Measurements from ENCODE around the gene KCNG1.

DNA sequence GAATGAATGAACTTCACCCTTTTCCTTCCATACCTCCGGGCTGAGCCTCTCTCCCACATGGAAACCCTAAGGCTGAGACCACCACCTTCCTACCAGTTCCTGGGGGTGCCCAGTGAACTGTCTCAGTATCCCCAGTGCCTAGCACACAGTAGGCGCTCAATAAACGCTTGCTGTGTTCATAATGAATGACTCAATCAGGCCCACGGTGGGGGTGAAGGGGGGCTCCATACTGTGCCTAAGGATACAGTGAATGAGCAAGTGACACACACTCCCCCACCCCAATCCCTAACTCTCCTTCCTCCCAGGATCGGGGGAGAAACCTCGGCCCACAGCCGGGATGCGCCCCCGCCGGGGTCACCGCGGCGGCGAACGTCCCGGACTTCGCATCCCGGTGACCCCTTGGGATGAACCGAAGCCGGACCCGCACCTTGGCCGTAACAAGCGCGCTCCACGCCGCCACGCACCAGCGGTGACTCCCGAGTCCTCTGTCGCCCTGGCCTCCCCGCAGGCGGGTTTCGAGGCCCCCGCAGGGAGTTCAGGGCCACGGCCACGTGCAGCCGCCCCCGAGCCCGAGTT lies 592 bp downstream of the KCNG1 start:
- TF ChIP-seq, protein P1, sequence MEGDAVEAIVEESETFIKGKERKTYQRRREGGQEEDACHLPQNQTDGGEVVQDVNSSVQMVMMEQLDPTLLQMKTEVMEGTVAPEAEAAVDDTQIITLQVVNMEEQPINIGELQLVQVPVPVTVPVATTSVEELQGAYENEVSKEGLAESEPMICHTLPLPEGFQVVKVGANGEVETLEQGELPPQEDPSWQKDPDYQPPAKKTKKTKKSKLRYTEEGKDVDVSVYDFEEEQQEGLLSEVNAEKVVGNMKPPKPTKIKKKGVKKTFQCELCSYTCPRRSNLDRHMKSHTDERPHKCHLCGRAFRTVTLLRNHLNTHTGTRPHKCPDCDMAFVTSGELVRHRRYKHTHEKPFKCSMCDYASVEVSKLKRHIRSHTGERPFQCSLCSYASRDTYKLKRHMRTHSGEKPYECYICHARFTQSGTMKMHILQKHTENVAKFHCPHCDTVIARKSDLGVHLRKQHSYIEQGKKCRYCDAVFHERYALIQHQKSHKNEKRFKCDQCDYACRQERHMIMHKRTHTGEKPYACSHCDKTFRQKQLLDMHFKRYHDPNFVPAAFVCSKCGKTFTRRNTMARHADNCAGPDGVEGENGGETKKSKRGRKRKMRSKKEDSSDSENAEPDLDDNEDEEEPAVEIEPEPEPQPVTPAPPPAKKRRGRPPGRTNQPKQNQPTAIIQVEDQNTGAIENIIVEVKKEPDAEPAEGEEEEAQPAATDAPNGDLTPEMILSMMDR (IDR thresholded peaks at IDR 0.05; ENCODE audit: poor library complexity, severe bottlenecking) = no peak
- TF ChIP-seq POLR2AphosphoS5 (IDR thresholded peaks at IDR 0.05) (no peak), SMC3 (conservative IDR thresholded peaks at IDR 0.05; ENCODE audit: poor library complexity) (no peak), EZH2 (IDR thresholded peaks at IDR 0.05; ENCODE audit: borderline replicate concordance, insufficient read depth, low read length, poor library complexity, severe bottlenecking) (no peak)
- TF ChIP-seq, protein P2, sequence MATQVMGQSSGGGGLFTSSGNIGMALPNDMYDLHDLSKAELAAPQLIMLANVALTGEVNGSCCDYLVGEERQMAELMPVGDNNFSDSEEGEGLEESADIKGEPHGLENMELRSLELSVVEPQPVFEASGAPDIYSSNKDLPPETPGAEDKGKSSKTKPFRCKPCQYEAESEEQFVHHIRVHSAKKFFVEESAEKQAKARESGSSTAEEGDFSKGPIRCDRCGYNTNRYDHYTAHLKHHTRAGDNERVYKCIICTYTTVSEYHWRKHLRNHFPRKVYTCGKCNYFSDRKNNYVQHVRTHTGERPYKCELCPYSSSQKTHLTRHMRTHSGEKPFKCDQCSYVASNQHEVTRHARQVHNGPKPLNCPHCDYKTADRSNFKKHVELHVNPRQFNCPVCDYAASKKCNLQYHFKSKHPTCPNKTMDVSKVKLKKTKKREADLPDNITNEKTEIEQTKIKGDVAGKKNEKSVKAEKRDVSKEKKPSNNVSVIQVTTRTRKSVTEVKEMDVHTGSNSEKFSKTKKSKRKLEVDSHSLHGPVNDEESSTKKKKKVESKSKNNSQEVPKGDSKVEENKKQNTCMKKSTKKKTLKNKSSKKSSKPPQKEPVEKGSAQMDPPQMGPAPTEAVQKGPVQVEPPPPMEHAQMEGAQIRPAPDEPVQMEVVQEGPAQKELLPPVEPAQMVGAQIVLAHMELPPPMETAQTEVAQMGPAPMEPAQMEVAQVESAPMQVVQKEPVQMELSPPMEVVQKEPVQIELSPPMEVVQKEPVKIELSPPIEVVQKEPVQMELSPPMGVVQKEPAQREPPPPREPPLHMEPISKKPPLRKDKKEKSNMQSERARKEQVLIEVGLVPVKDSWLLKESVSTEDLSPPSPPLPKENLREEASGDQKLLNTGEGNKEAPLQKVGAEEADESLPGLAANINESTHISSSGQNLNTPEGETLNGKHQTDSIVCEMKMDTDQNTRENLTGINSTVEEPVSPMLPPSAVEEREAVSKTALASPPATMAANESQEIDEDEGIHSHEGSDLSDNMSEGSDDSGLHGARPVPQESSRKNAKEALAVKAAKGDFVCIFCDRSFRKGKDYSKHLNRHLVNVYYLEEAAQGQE (IDR thresholded peaks at IDR 0.05; ENCODE audit: borderline replicate concordance) = no peak

Measured in neural cell (in vitro differentiated cells).